NB4 (cell line): ENCODE measurements around the gene MICAL2.

Experiments
- CTCF ChIP-seq: IDR thresholded peaks from one replicate; pipeline ENCODE4 v1.5.1; 2012; ENCODE audit warnings: low read depth, low read length
- POLR2A ChIP-seq: IDR thresholded peaks from 2 replicates; pipeline ENCODE4 v1.6.1; 2011; ENCODE audit warnings: mild to moderate bottlenecking; ENCODE audit not compliant: insufficient read length; ENCODE audit errors: extremely low read depth

- TF ChIP-seq CTCF (no peak), POLR2A (no peak)
Measured at GRCh38 chr11:12137938-12138731, 27.7 kb downstream of the MICAL2 start.
